ENCODE results near the gene ATXN1.

Gene ATXN1

GRCh38 chr6:16487996-16488674 lies 273.1 kb downstream of the ATXN1 start:
- H2AFZ ChIP-seq: no peak overlapping the region
- no peak overlapping the region for H3K27ac ChIP-seq
- no peaks in the 10 kb centered on the region for H3K36me3 ChIP-seq (ENCODE audit: control insufficient read depth, insufficient read depth, low read length)
- H3K27me3 ChIP-seq (ENCODE audit: control insufficient read depth, insufficient read depth, low read length): no peaks in the 10 kb centered on the region
- H3K4me1 ChIP-seq: peaks cover 9% of the 10 kb centered on the region
- H3K79me2 ChIP-seq: no peaks in the 10 kb centered on the region
- no peak overlapping the region for H3K4me2 ChIP-seq (ENCODE audit: low read length)
- TF ChIP-seq CTCF (IDR thresholded peaks at IDR 0.05): no peak
- H3K9me3 ChIP-seq (ENCODE audit: control insufficient read depth, low read length): no peaks in the 10 kb centered on the region
- H3K4me3 ChIP-seq (ENCODE audit: low read depth, low read length): no peak overlapping the region
- no peak overlapping the region for H3K9ac ChIP-seq

GRCh38 chr6:16486661-16487060 lies 274.6 kb downstream of the ATXN1 start:
- H3K27ac ChIP-seq: no peak overlapping the region
- peaks cover 9% of the 10 kb centered on the region for H3K4me1 ChIP-seq
- H3K79me2 ChIP-seq: no peaks in the 10 kb centered on the region
- no peak overlapping the region for H3K4me3 ChIP-seq (ENCODE audit: low read depth, low read length)
- no peaks in the 10 kb centered on the region for H3K36me3 ChIP-seq (ENCODE audit: control insufficient read depth, insufficient read depth, low read length)
- no peak overlapping the region for H2AFZ ChIP-seq
- H3K9me3 ChIP-seq (ENCODE audit: control insufficient read depth, low read length): no peaks in the 10 kb centered on the region
- H3K9ac ChIP-seq: no peak overlapping the region
- no peak overlapping the region for H3K4me2 ChIP-seq (ENCODE audit: low read length)
- TF ChIP-seq CTCF (IDR thresholded peaks at IDR 0.05): no peak
- no peaks in the 10 kb centered on the region for H3K27me3 ChIP-seq (ENCODE audit: control insufficient read depth, insufficient read depth, low read length)

- Histone ChIP-seq H3K27me3 (ENCODE audit: control insufficient read depth, insufficient read depth, low read length) (no peaks in the 10 kb centered on the region), H3K4me3 (ENCODE audit: low read depth, low read length) (no peak overlapping the region), H3K36me3 (ENCODE audit: control insufficient read depth, insufficient read depth, low read length) (no peaks in the 10 kb centered on the region), H3K27ac (no peak overlapping the region), H3K79me2 (no peaks in the 10 kb centered on the region), H3K9me3 (ENCODE audit: control insufficient read depth, low read length) (no peaks in the 10 kb centered on the region), H3K9ac (no peak overlapping the region), H3K4me2 (ENCODE audit: low read length) (no peak overlapping the region), H2AFZ (no peak overlapping the region), H3K4me1 (no peaks in the 10 kb centered on the region)
- no peak for TF ChIP-seq CTCF (IDR thresholded peaks at IDR 0.05)
Measured at GRCh38 chr6:16483315-16483875, 277.9 kb downstream of the ATXN1 start.

- no peak overlapping the region for H3K4me3 ChIP-seq (ENCODE audit: low read depth, low read length)
- no peaks in the 10 kb centered on the region for H3K36me3 ChIP-seq (ENCODE audit: control insufficient read depth, insufficient read depth, low read length)
- H3K9me3 ChIP-seq (ENCODE audit: control insufficient read depth, low read length): no peaks in the 10 kb centered on the region
- H3K27me3 ChIP-seq (ENCODE audit: control insufficient read depth, insufficient read depth, low read length): no peaks in the 10 kb centered on the region
- no peaks in the 10 kb centered on the region for H3K4me1 ChIP-seq
- H2AFZ ChIP-seq: no peak overlapping the region
- no peak overlapping the region for H3K4me2 ChIP-seq (ENCODE audit: low read length)
- no peaks in the 10 kb centered on the region for H3K79me2 ChIP-seq
- H3K27ac ChIP-seq: no peak overlapping the region
- TF ChIP-seq CTCF (IDR thresholded peaks at IDR 0.05): no peak
- H3K9ac ChIP-seq: no peak overlapping the region
Measured at GRCh38 chr6:16482702-16483314, 278.5 kb downstream of the ATXN1 start.
